Aorta (tissue), 5 donors: ENCODE measurements around the gene IRF2BPL. TPM values are rescaled to one million over a fixed set of nuclear protein-coding genes. Genes with fewer than 3 reads are reported as not detected.

Experiments used
- ATAC-seq: fragments of 200-7000 bp; cut with Tn5 transposase; one replicate; pipeline ENCODE4 v1.9.1; 2022; ENCODE audit warnings: moderate library complexity; ENCODE audit not compliant: low FRiP score
- DNase-seq, 2 donors: peaks; one replicate each; pipeline ENCODE4 v3.0.0-alpha.2; 2020
- H3K27ac ChIP-seq, 2 donors: one replicate each; pipeline ENCODE4 v1.5.1; 2013; ENCODE audit warnings: low read length in 2 of 2, mild to moderate bottlenecking in 2 of 2, moderate library complexity in 2 of 2, control low read depth in 1 of 2, inconsistent platforms in 1 of 2, low read depth in 1 of 2
- H3K27me3 ChIP-seq, 2 donors: one replicate each; pipeline ENCODE4 v1.6.1; 2013; ENCODE audit warnings: control low read depth in 1 of 2, low read length in 1 of 2, mild to moderate bottlenecking in 1 of 2, moderate library complexity in 1 of 2; ENCODE audit not compliant: insufficient read depth in 2 of 2, control insufficient read depth in 1 of 2
- H3K36me3 ChIP-seq, 2 donors: one replicate each; pipeline ENCODE4 v1.6.1; 2013; ENCODE audit warnings: control low read depth in 1 of 2, low read length in 1 of 2, mild to moderate bottlenecking in 1 of 2; ENCODE audit not compliant: insufficient read depth in 2 of 2, control insufficient read depth in 1 of 2
- H3K4me1 ChIP-seq, 2 donors: one replicate each; pipeline ENCODE4 v1.6.1; 2013; ENCODE audit warnings: low read length in 2 of 2, control low read depth in 1 of 2, mild to moderate bottlenecking in 1 of 2, moderate library complexity in 1 of 2; ENCODE audit not compliant: insufficient read depth in 2 of 2, control insufficient read depth in 1 of 2
- H3K4me3 ChIP-seq, 2 donors: one replicate each; pipeline ENCODE4 v1.5.1; 2013; ENCODE audit warnings: low read length in 2 of 2, control low read depth in 1 of 2, mild to moderate bottlenecking in 1 of 2
- H3K9me3 ChIP-seq: one replicate; pipeline ENCODE4 v1.6.1; 2013; ENCODE audit warnings: mild to moderate bottlenecking, low read length; ENCODE audit not compliant: control insufficient read depth
- WGBS, 2 donors: extraction: QIAGEN DNeasy Blood & Tissue Kit; methylation state at CpG; one replicate each; pipeline ENCODE4 v1.1.7; 2013; 5-methylcytosine and 5-hydroxymethylcytosine counted together
- intact Hi-C, 2 donors: fragments of 100-400 bp; cut with DNase I; formaldehyde crosslinking; loops; one replicate each; pipeline versions ENCODE4 v1.14.2 to v1.15.0; 2022
- polyA plus RNA-seq, 2 donors: library from polyadenylated mRNA; stranded (reverse); fragments of 200-250 nt; gene quantifications; one replicate each; pipeline ENCODE4 v1.2.3, GENCODE V29; 2013
- total RNA-seq, 2 donors: library from RNA; stranded (reverse); fragmentation: NEBNext Ultra II Directional; extraction: Animal tissue kit (Norgen Biotek cat#: 25700); gene quantifications; one replicate each; pipeline ENCODE4 v1.2.1, GENCODE V29; 2021
- donor health status: healthy with polysubstance abuse.
- donor health status: Bipolar disorder and iron deficiency.
- donor health status: DM: no; HTN: no; CAD: no.
- donor health status: DM: no; HTN: no; CAD: no.
- donor health status: DM: yes; HTN: yes; CAD: no.

IRF2BPL gene
- total and polyA plus RNA-seq, 4 donors = 3.4 to 59.6 (median 23.9) TPM

DNA sequence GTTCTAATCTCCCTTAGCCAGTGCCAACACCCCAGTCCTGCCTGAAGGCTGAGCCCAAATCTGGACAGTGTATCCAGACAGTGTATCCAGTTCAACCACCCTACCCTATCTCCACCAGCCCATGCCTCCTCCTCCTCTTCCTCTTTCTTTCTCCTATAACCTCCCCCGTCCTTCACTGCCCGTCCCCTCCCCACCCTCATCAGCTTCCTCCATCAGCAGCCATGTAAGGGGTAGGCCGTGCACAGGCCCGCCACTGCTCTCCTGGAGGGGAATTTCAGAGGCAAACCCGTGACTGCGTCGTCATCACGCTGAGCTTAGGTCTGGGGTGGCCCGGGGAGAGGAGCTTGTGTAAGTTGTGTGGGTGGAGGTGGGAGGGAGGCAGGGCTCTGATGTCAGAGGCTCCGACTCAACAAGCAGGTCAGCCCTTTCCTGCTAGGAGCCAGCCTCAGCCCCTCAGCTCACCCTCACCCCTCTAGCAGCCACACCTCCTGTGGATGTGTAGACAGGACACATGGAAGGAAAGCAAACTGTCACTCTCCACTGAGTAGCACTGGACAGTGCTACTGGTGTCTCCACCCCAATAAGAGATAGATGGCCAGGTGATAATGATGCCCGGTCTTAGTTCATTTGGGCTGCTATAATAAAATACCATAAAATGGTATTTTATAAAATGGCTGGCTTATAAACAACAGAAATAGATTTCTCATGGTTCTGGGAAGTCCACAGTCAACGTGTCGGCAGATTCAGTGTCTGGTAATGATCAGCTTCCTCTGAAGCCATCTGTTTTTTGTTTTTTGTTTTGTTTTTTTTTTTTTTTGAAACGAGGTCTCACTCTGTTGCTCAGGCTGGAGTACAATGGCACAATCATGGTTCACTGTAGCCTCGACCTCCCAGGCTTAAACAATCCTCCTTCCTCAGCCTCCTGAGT, 50.5 kb downstream of the IRF2BPL start:
- WGBS, 2 donors = 91 to 94% methylated on average over 15 of the region's 15 CpGs
- Histone ChIP-seq H3K27me3 (no peaks in the 10 kb centered on the region), H3K36me3 (no peaks in the 10 kb centered on the region), H3K9me3 (no peaks in the 10 kb centered on the region), H3K4me3 (no peak overlapping the region), H3K4me1 (no peaks in the 10 kb centered on the region), H3K27ac (no peak overlapping the region)
- intact Hi-C loops = no loop called here
- peak; percentile 84 to 91 for DNase-seq
- ATAC-seq = peak; percentile 54

DNA sequence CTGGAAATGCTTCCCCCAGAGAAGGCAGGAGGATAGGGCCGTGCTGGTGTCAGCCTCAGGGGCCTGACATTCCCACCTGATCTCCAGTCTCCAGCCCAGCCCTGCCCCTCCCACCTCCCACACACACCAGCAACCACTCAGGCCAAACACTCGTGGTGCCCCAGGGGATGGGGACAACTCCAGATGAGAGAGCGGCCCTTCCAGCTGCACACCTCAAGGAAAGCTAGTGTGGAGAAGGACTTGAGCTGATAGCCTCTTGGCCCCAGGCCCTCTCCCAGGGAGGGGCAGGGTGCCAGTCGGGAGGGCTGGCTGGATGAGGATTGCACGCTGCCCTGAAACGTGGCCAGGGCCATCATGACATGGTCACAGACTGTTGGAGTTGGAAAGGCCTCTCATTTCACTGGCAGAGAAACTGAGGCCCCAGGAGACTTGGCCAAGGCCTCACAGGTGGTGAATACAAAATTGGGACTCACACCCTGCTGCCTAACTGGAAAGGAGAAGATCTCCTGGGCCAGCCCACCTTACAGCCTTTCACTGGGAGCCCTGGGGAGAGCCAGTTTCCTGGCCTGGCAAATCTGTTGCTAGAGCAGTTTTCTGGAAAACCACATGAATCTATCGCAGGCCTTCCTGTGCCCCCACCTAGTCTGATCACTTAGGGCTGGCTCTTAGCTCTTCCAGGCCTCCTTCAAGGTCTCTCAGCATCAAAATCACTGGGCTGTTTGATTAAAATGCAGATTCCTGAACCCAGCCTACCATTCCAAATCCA, 52.1 kb downstream of the IRF2BPL start:
- Histone ChIP-seq H3K4me1 (no peaks in the 10 kb centered on the region), H3K9me3 (no peaks in the 10 kb centered on the region), H3K4me3 (no peak overlapping the region), H3K27ac (no peak overlapping the region), H3K27me3 (no peaks in the 10 kb centered on the region), H3K36me3 (no peaks in the 10 kb centered on the region)
- WGBS, 2 donors = 33 to 38% methylated on average over 7 of the region's 7 CpGs
- DNase-seq (no peak), ATAC-seq (no peak)
- intact Hi-C loops = no loop called here

DNA sequence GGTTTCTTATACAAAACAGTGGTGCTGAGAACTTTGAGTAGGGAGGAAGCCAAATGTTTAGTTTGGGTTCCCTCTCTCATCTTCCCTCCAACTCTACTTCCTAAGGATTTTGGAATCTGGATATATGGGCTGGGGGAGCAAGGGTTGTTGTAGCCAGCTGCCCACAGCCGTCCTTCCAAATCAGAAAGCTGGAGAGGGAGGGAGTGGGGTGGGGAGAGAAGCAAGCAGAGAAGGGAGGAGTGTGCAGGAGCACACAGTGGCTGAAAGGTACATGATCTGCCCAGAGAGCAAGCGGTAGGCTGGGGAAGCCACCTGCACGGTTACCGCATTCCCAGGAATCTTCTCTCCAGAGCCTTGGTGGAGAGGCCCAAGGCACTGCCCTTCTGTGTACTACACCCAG, 52.7 kb downstream of the IRF2BPL start:
- DNase-seq (no peak), ATAC-seq (no peak)
- Histone ChIP-seq H3K27ac (no peak overlapping the region), H3K9me3 (no peaks in the 10 kb centered on the region), H3K36me3 (no peaks in the 10 kb centered on the region), H3K27me3 (no peaks in the 10 kb centered on the region), H3K4me1 (no peaks in the 10 kb centered on the region), H3K4me3 (no peak overlapping the region)
- intact Hi-C loops = no loop called here
- 78 to 91% methylated on average over 4 of the region's 4 CpGs for WGBS, 2 donors

DNA sequence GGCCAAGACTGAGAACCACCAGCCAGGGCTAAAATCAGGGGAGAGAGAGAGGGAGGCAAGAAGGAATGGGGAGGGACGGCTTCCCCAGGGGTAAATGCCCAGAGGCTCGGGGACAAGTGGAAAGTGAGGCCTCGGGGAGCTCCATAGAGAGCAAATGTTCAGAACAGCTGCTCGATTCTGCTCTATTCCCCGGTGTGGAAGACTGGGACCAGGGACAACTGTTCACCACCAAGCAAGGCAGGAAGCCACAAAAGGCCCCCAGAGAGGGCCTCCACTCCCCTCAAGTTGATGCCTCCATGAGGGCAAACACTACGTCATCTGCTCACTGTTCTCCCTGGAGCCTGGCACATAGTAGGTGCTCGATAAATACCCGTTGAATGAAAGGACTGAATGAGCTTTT, 53.5 kb downstream of the IRF2BPL start:
- no peak overlapping the region for H3K4me3 ChIP-seq
- H3K36me3 ChIP-seq = no peaks in the 10 kb centered on the region
- 91 to 96% methylated on average over 8 of the region's 8 CpGs for WGBS, 2 donors

More for the DNA sequence above, 53.5 kb downstream of the IRF2BPL start:
- no peak for ATAC-seq
- Histone ChIP-seq H3K4me1 (no peaks in the 10 kb centered on the region), H3K9me3 (no peaks in the 10 kb centered on the region), H3K27ac (no peak overlapping the region), H3K27me3 (no peaks in the 10 kb centered on the region)
- no peak for DNase-seq
- intact Hi-C loops = no loop called here

Other genes with a start within 250 kb of the IRF2BPL start
- 10 to 100 TPM; 17.1 to 32.2 TPM for gene ANGEL1, start 215.8 kb downstream of the IRF2BPL start, total RNA-seq
- gene ANGEL1, start 215.8 kb downstream of the IRF2BPL start, polyA plus RNA-seq = 1 to 10 TPM; 1.1 to 9.7 TPM
- not detected for gene LRRC74A, start 202.3 kb downstream of the IRF2BPL start, total RNA-seq
- 1 to 10 TPM in 1 of 2 donors, not detected in 1; 4.4 TPM for gene LRRC74A, start 202.3 kb downstream of the IRF2BPL start, polyA plus RNA-seq
- gene CIPC, start 69.5 kb upstream of the IRF2BPL start, total RNA-seq = 10 to 100 TPM; 23.1 to 24.4 TPM
- gene CIPC, start 69.5 kb upstream of the IRF2BPL start, polyA plus RNA-seq = 10 to 100 TPM in 1 of 2 donors, 1 to 10 TPM in 1; 8.1 to 11.0 TPM
- gene ZDHHC22, start 113.1 kb upstream of the IRF2BPL start, total RNA-seq = not detected
- not detected for gene ZDHHC22, start 113.1 kb upstream of the IRF2BPL start, polyA plus RNA-seq
- under 1 TPM; 0.06 to 0.26 TPM for gene TMEM63C, start 153.1 kb upstream of the IRF2BPL start, total RNA-seq
- gene TMEM63C, start 153.1 kb upstream of the IRF2BPL start, polyA plus RNA-seq = under 1 TPM in 1 of 2 donors, not detected in 1; 0.13 TPM
- not detected for gene NGB, start 242.5 kb upstream of the IRF2BPL start, total RNA-seq
- gene NGB, start 242.5 kb upstream of the IRF2BPL start, polyA plus RNA-seq = not detected